ENCODE data around the gene NOP16.

NOP16 gene

DNA sequence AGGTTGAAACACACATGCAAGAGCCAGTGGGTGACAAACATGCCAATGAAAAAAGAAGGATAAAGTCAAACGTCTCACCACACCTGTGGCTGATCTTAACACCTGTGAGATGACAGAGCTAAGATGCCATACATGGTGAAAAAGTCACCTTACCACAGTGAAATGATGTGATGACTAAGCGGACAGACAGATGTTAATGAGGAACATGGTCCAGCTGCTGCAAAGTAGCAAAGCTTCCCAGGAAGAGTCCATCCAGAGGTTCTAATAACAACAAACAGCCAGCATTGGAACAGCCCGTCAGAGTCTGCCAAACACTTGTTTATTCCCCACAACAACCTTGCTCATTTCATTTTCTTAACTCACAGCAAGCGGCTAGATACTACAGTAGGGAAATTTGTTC, 28.7 kb downstream of the NOP16 start:
- TF ChIP-seq, protein P1, sequence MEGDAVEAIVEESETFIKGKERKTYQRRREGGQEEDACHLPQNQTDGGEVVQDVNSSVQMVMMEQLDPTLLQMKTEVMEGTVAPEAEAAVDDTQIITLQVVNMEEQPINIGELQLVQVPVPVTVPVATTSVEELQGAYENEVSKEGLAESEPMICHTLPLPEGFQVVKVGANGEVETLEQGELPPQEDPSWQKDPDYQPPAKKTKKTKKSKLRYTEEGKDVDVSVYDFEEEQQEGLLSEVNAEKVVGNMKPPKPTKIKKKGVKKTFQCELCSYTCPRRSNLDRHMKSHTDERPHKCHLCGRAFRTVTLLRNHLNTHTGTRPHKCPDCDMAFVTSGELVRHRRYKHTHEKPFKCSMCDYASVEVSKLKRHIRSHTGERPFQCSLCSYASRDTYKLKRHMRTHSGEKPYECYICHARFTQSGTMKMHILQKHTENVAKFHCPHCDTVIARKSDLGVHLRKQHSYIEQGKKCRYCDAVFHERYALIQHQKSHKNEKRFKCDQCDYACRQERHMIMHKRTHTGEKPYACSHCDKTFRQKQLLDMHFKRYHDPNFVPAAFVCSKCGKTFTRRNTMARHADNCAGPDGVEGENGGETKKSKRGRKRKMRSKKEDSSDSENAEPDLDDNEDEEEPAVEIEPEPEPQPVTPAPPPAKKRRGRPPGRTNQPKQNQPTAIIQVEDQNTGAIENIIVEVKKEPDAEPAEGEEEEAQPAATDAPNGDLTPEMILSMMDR (IDR thresholded peaks at IDR 0.05; ENCODE audit: low read depth, low read length, missing control alignments) = no peak
- H3K4me3 ChIP-seq (ENCODE audit: low read depth, low read length) = no peak overlapping the region
- DNase-seq (ENCODE audit: low read depth) = no peak

DNA sequence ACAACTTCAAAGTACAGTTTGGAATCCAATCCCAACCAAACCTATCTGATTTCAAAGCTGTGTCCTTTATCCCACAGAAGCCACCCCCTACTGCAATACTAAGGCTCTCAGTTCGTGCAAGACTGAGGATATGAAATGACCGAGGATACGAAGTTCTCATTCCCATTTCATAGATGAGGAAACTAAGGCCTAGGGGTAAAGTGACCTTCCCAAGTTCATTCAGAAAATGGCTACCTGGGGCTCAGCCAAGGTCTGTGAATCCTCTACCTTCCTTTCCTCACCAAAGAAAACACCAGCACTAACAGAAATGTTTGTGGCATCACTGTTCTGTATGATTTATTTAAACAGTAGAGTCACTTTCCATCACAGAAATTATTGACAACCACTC, 32.2 kb downstream of the NOP16 start:
- DNase-seq (ENCODE audit: low read depth) = no peak
- TF ChIP-seq, protein P1 (IDR thresholded peaks at IDR 0.05; ENCODE audit: low read depth, low read length, missing control alignments) = no peak
- H3K4me3 ChIP-seq (ENCODE audit: low read depth, low read length) = no peak overlapping the region

DNA sequence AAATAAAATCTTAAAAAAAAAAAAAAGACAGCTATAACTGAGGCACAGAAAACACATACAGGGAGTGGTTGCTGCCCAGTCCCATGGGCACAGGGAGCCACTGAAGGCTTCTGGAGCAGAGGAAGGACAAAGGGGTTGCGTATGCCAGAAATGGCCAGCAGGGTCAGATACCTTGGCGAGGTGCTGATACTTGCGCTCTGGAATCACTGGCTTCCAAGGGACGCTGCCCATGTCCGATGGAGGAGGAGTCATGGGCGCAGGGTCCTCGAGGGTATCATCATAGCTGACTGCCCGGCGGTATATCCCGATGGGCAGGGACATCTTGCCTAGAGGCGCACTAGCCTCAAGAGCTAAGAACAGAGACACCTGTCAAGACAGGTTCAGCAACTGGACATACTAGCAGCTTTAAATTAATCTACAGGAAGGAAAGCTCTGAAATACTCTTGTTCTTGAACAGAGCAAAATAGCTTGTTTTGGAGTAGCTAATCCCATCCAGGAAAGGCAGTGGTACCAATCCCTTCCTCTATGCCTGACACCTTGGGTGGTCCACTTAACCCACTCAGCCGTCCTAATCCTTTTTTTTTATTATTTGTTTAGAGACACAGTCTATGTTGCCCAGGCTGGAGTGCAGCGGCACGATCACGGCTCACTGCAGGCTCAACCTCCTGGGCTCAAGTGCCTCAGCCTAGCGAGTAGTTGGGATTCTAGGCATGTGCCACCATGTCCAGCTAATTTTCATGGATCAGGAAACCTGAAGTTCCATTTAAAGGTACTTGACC, 32.8 kb downstream of the NOP16 start:
- TF ChIP-seq, protein P1 (IDR thresholded peaks at IDR 0.05; ENCODE audit: low read depth, low read length, missing control alignments) = no peak

DNA sequence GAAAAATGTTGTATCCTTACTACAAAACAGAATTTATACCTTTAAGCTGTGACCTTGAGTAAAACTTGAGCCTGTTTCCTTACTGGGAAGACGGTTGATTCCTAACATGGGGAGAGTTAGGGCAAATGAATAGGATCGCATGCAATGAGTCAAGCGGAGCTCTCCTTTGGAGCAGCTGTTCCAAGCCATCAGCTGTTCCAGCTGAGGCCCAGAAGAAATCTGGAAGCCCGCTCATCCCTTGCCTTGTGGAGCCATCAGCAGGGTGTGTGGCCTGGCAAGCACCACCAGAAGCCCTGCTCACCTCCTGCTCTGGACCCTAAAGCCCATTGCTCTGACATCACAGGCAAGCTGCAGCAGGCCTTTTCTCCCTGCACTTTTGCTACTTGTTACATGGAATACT, 34.9 kb downstream of the NOP16 start:
- no peak overlapping the region for H3K4me3 ChIP-seq (ENCODE audit: low read depth, low read length)
- no peak for DNase-seq (ENCODE audit: low read depth)
- TF ChIP-seq, protein P1 (IDR thresholded peaks at IDR 0.05; ENCODE audit: low read depth, low read length, missing control alignments) = no peak

More for the DNA sequence above, 32.8 kb downstream of the NOP16 start:
- DNase-seq (ENCODE audit: low read depth) = no peak
- no peak overlapping the region for H3K4me3 ChIP-seq (ENCODE audit: low read depth, low read length)

DNA sequence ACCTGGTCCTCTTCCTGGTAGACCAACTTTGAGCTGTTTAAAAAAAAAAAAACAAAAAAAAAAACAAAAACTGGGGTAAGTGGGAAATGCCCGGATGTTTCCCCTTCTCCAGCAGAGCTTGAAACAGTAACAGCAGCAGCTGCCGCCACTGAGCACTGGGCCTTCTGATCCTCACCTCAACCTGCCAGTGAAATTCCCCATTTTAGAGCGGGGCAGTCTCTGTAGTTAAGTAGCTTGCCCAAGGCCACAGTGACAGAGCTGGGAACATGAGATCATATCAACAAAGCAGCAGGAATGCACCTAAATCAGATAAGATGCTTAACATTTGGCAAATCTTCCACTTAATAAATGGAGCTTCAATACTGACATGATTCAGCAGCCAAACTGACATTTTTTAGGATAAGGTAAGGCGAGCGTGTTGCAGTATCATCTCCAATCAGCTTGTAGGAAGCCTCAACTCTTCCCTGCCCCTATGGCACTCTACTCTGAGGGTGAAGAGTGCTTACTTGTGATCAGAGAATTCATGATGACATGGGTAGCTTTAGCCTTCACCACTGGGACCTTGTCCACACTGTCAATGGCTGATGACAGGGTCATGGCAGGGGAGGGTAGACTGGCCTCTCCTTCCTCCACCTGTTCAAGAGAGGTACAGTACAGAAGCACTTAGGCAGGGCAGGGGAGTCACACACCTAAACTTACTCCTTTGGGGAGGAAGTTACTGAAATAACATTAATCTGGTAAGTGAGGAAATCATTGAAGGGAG, 36.1 kb downstream of the NOP16 start:
- DNase-seq (ENCODE audit: low read depth) = no peak
- H3K4me3 ChIP-seq (ENCODE audit: low read depth, low read length) = no peak overlapping the region
- TF ChIP-seq, protein P1 (IDR thresholded peaks at IDR 0.05; ENCODE audit: low read depth, low read length, missing control alignments) = no peak

DNA sequence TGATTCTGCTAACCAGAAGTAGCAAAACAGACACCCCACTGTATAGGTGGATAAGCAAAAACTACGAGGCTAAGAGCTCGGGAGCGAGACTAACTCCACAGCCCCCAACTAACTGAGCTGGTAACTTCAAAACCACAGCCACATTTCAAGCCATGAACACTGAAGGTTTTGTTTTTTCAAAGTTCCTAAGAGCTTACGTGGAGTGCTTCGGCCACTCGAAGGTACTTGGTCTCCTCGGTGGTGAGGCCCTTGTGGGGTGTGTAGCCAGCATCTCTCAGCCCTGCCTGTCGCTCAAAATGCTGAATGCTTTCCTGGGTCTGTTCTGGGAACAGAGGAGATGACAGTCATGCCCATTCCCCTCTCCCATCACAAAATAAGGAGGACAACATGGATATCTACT, 38.0 kb downstream of the NOP16 start:
- no peak for DNase-seq (ENCODE audit: low read depth)
- TF ChIP-seq, protein P1 (IDR thresholded peaks at IDR 0.05; ENCODE audit: low read depth, low read length, missing control alignments) = no peak
- no peak overlapping the region for H3K4me3 ChIP-seq (ENCODE audit: low read depth, low read length)
